ENCODE results near the gene PADI4. TPM values are rescaled to one million over a fixed set of nuclear protein-coding genes. Genes with fewer than 3 reads are reported as not detected.
A peak's percentile ranks its signal among the peaks of the same experiment; 100 is the strongest.

Gene PADI4
- total and polyA plus RNA-seq, 2 of the 8 experiments (the other 6 are each of a cell fraction or from before 2014, with no cell fraction given), result 0.29 TPM; not detected in 1

- H3K56ac ChIP-seq (replicated peaks; ENCODE audit: insufficient read length, low read depth, low read length), result no peak overlapping the region
- peak overlapping the region; percentile 9; the same call in 1 of the 2 replicates for H2BK5ac ChIP-seq (ENCODE audit: low read depth, low read length)
- ChIA-PET CTCF (ENCODE audit: partially characterized antibody) (interaction anchor here (0.7 to 1.7 kb wide), 4 partner anchors 32 to 179 kb away, joined by 3 read pairs; no protein-coding TSS in a partner anchor), POLR2A (ENCODE audit: partially characterized antibody) (no interaction called here)
- FAIRE-seq (no peak), DNase-seq (ENCODE audit: low read depth in 1 of 2, low spot score in 2 of 2) (no peak)
- H3K27ac ChIP-seq (ENCODE audit: low read depth, low read length), result no peak overlapping the region
- no peak overlapping the region for H3K4me2 ChIP-seq (ENCODE audit: insufficient read depth in 1 of 2, low read depth in 2 of 2, low read length in 2 of 2)
- no peak for TF ChIP-seq CEBPB (IDR thresholded peaks at IDR 0.05; ENCODE audit: low read depth, low read length)
- TF ChIP-seq BACH1 (IDR thresholded peaks at IDR 0.05; ENCODE audit: low read length), result no peak
- TF ChIP-seq NRF1 (IDR thresholded peaks at IDR 0.05; ENCODE audit: low read depth, low read length), result no peak
- no peak for TF ChIP-seq GTF2F1 (IDR thresholded peaks at IDR 0.05; ENCODE audit: borderline replicate concordance, low read depth, low read length)
- TF ChIP-seq CHD1 (IDR thresholded peaks at IDR 0.05; ENCODE audit: low read depth, low read length), result no peak
- no peak for TF ChIP-seq MAFK (IDR thresholded peaks at IDR 0.05; ENCODE audit: low read depth, low read length)
- TF ChIP-seq SRF (IDR thresholded peaks at IDR 0.05; ENCODE audit: low read depth, low read length), result no peak
- no peak for TF ChIP-seq SIN3A (conservative IDR thresholded peaks at IDR 0.05 in 1 of 2, IDR thresholded peaks at IDR 0.05 in 1 of 2; ENCODE audit: low read depth in 1 of 2, low read length in 2 of 2)
- no peak overlapping the region for H2AK5ac ChIP-seq (ENCODE audit: low read depth, low read length)
- no peak overlapping the region for H4K5ac ChIP-seq (ENCODE audit: insufficient read length, low read depth, low read length)
- H3K79me1 ChIP-seq (ENCODE audit: low read depth, low read length), result no peaks in the 10 kb centered on the region
- no peaks in the 10 kb centered on the region for H3K79me2 ChIP-seq (ENCODE audit: control insufficient read depth in 1 of 2, insufficient read depth in 2 of 2, low read length in 2 of 2)
- no peak overlapping the region for H3K14ac ChIP-seq (ENCODE audit: insufficient read length)
- no peaks in the 10 kb centered on the region for H4K20me1 ChIP-seq (replicated peaks in 1 of 2; ENCODE audit: control insufficient read depth in 1 of 2, insufficient read depth in 2 of 2, low read length in 2 of 2)
- no peak overlapping the region for H3K4me3 ChIP-seq (ENCODE audit: extremely low read depth in 1 of 4, insufficient read depth in 2 of 4, low read depth in 3 of 4, low read length in 4 of 4)
- H2BK20ac ChIP-seq (ENCODE audit: low read length), result peak overlapping the region; percentile 80; the same call in 1 of the 2 replicates
- H2BK15ac ChIP-seq (ENCODE audit: low read length), result peak overlapping the region; percentile 46; the same call in 1 of the 2 replicates
- H3K4ac ChIP-seq (replicated peaks; ENCODE audit: insufficient read length, low read depth, low read length), result no peak overlapping the region
- H3K23ac ChIP-seq (ENCODE audit: insufficient read length), result no peak overlapping the region
- no peak overlapping the region for H3K9ac ChIP-seq (replicated peaks in 1 of 4; ENCODE audit: extremely low read depth in 1 of 4, low read depth in 3 of 4, low read length in 3 of 4)
- no peak overlapping the region for H2AFZ ChIP-seq (ENCODE audit: low read length)
- 69% methylated on average over 6 of the region's 6 CpGs; no CpG with 5 or more reads in 1 of the 2 experiments for WGBS, 2 experiments (ENCODE audit: extremely low coverage in 1 of 2, insufficient coverage in 1 of 2, insufficient read length in 1 of 2, insufficient replicate concordance in 2 of 2, low coverage in 1 of 2, low lambda C conversion rate in 2 of 2, missing lambda C conversion rate in 1 of 2)
- H3K36me3 ChIP-seq (ENCODE audit: control insufficient read depth in 2 of 4, insufficient read depth in 4 of 4, low read length in 3 of 4), result no peaks in the 10 kb centered on the region
- peaks cover 15 to 17% of the 10 kb centered on the region in 2 experiments for H3K9me3 ChIP-seq (ENCODE audit: insufficient read depth in 2 of 2, low read depth in 1 of 2, low read length in 1 of 2)
- no peak overlapping the region for H4K91ac ChIP-seq (replicated peaks; ENCODE audit: insufficient read length, low read length)
- H3K18ac ChIP-seq (ENCODE audit: extremely low read depth, low read length), result no peak overlapping the region
- H2BK120ac ChIP-seq (replicated peaks; ENCODE audit: low read depth, low read length), result no peak overlapping the region
- H4K8ac ChIP-seq (ENCODE audit: extremely low read depth, insufficient read depth, low read length), result peak overlapping the region; percentile 58; the same call in 1 of the 2 replicates
- H3K27me3 ChIP-seq (replicated peaks in 1 of 4; ENCODE audit: control insufficient read depth in 3 of 4, extremely low read depth in 1 of 4, insufficient read depth in 3 of 4, low read length in 3 of 4), result no peaks in the 10 kb centered on the region
- peaks cover 0 to 8% (median 4%) of the 10 kb centered on the region in 4 experiments; a peak in 5 of 7 replicates for H3K4me1 ChIP-seq (replicated peaks in 1 of 4; ENCODE audit: control insufficient read depth in 3 of 4, insufficient read depth in 4 of 4, low read length in 3 of 4)
- H3K23me2 ChIP-seq (ENCODE audit: low read depth, low read length), result no peaks in the 10 kb centered on the region
- no peak overlapping the region for H2BK12ac ChIP-seq (ENCODE audit: low read depth, low read length)
Measured at GRCh38 chr1:17304151-17304825, 3.7 kb upstream of the PADI4 start.

Data from H1 (cell line).